Cardiac fibroblast (primary cell): Measurements from ENCODE around the gene TMEM259.

Source experiments
- DNase-seq, 2 donors: peaks; one replicate each; pipeline versions ENCODE4 v3.0.0 to v3.0.0-alpha.2; 2010; ENCODE audit warnings: low read depth in 2 of 2
- H3K4me3 ChIP-seq, 2 donors: replicated peaks in 1 of 2; 1 replicate in 1 of 2; 2 replicates in 1 of 2; pipeline ENCODE4 v1.5.1; 2011; ENCODE audit warnings: low read depth in 2 of 2, low read length in 2 of 2, mild to moderate bottlenecking in 2 of 2, moderate library complexity in 1 of 2
- CTCF ChIP-seq: IDR thresholded peaks from one replicate; pipeline ENCODE4 v1.5.1; 2011; ENCODE audit warnings: low read depth, mild to moderate bottlenecking, low read length, inconsistent platforms

TMEM259 gene

GRCh38 chr19:1009041-1009980, 11.6 kb downstream of the TMEM259 start:
- no peak for TF ChIP-seq CTCF
- peak; percentile 53 to 78 for DNase-seq
- H3K4me3 ChIP-seq = no peak overlapping the region

- no peak for TF ChIP-seq CTCF
- DNase-seq = no peak
- no peak overlapping the region for H3K4me3 ChIP-seq
Observed at GRCh38 chr19:1008268-1009040, 12.5 kb downstream of the TMEM259 start.

- H3K4me3 ChIP-seq = no peak overlapping the region
- TF ChIP-seq CTCF = no peak
- DNase-seq = no peak
Observed at GRCh38 chr19:1007399-1008251, 13.3 kb downstream of the TMEM259 start.

- no peak for DNase-seq
- TF ChIP-seq CTCF = no peak
- H3K4me3 ChIP-seq = no peak overlapping the region
Observed at GRCh38 chr19:1006711-1007398, 14.1 kb downstream of the TMEM259 start.

- H3K4me3 ChIP-seq = no peak overlapping the region
- DNase-seq = no peak
- no peak for TF ChIP-seq CTCF
Observed at GRCh38 chr19:1004803-1005664, 15.9 kb downstream of the TMEM259 start.
